ENCODE data around the gene EVL.

GRCh38 chr14:100114109-100114765 lies 49.0 kb downstream of the EVL start:
- TF ChIP-seq CTCF (IDR thresholded peaks at IDR 0.05) (no peak), POLR2A (IDR thresholded peaks at IDR 0.05) (no peak)

Measured in prostate gland (tissue), 2 donors.